WI38 (cell line): ENCODE results near the gene SH3RF3.

Experiments
- H3K4me3 ChIP-seq: 2 replicates; pipeline ENCODE4 v1.5.1; 2011; ENCODE audit warnings: low read depth, mild to moderate bottlenecking, control low read depth, low read length
- CTCF ChIP-seq: IDR thresholded peaks from 2 replicates; pipeline ENCODE4 v1.5.1; 2012; ENCODE audit warnings: low read depth, mild to moderate bottlenecking, control low read depth, low read length

Gene SH3RF3

GRCh38 chr2:109144271-109144670, 15.3 kb downstream of the SH3RF3 start:
- H3K4me3 ChIP-seq = no peak overlapping the region
- no peak for TF ChIP-seq CTCF

GRCh38 chr2:109144721-109145120, 15.7 kb downstream of the SH3RF3 start:
- no peak overlapping the region for H3K4me3 ChIP-seq
- TF ChIP-seq CTCF = no peak

GRCh38 chr2:109145286-109145685, 16.3 kb downstream of the SH3RF3 start:
- no peak overlapping the region for H3K4me3 ChIP-seq
- no peak for TF ChIP-seq CTCF

- no peak overlapping the region for H3K4me3 ChIP-seq
- no peak for TF ChIP-seq CTCF
These were observed 18.4 kb downstream of the SH3RF3 start for GRCh38 chr2:109147405-109147804.

- TF ChIP-seq CTCF = no peak
- H3K4me3 ChIP-seq = no peak overlapping the region
These were observed 19.2 kb downstream of the SH3RF3 start for GRCh38 chr2:109148117-109148746.

GRCh38 chr2:109148991-109149645, 20.1 kb downstream of the SH3RF3 start:
- H3K4me3 ChIP-seq = no peak overlapping the region
- no peak for TF ChIP-seq CTCF

- H3K4me3 ChIP-seq = no peak overlapping the region
- TF ChIP-seq CTCF = no peak
These were observed 21.6 kb downstream of the SH3RF3 start for GRCh38 chr2:109150559-109150958.
